ENCODE measurements around the gene ERICH6.

ERICH6 gene

GRCh38 chr3:150734795-150735119 is 31.0 kb upstream of the ERICH6 start:
- Histone ChIP-seq H3K4me1 (peaks cover 28% of the 10 kb centered on the region), H3K36me3 (ENCODE audit: control insufficient read depth, insufficient read depth, low read length) (no peaks in the 10 kb centered on the region), H3K27ac (no peak overlapping the region), H3K4me2 (ENCODE audit: low read length) (no peak overlapping the region), H3K9me3 (ENCODE audit: control insufficient read depth, low read length) (no peaks in the 10 kb centered on the region), H3K27me3 (ENCODE audit: control insufficient read depth, insufficient read depth, low read length) (no peaks in the 10 kb centered on the region), H3K9ac (no peak overlapping the region), H2AFZ (no peak overlapping the region), H3K4me3 (ENCODE audit: low read depth, low read length) (no peak overlapping the region), H3K79me2 (no peaks in the 10 kb centered on the region)
- TF ChIP-seq, protein P1, sequence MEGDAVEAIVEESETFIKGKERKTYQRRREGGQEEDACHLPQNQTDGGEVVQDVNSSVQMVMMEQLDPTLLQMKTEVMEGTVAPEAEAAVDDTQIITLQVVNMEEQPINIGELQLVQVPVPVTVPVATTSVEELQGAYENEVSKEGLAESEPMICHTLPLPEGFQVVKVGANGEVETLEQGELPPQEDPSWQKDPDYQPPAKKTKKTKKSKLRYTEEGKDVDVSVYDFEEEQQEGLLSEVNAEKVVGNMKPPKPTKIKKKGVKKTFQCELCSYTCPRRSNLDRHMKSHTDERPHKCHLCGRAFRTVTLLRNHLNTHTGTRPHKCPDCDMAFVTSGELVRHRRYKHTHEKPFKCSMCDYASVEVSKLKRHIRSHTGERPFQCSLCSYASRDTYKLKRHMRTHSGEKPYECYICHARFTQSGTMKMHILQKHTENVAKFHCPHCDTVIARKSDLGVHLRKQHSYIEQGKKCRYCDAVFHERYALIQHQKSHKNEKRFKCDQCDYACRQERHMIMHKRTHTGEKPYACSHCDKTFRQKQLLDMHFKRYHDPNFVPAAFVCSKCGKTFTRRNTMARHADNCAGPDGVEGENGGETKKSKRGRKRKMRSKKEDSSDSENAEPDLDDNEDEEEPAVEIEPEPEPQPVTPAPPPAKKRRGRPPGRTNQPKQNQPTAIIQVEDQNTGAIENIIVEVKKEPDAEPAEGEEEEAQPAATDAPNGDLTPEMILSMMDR (IDR thresholded peaks at IDR 0.05): no peak

DNA sequence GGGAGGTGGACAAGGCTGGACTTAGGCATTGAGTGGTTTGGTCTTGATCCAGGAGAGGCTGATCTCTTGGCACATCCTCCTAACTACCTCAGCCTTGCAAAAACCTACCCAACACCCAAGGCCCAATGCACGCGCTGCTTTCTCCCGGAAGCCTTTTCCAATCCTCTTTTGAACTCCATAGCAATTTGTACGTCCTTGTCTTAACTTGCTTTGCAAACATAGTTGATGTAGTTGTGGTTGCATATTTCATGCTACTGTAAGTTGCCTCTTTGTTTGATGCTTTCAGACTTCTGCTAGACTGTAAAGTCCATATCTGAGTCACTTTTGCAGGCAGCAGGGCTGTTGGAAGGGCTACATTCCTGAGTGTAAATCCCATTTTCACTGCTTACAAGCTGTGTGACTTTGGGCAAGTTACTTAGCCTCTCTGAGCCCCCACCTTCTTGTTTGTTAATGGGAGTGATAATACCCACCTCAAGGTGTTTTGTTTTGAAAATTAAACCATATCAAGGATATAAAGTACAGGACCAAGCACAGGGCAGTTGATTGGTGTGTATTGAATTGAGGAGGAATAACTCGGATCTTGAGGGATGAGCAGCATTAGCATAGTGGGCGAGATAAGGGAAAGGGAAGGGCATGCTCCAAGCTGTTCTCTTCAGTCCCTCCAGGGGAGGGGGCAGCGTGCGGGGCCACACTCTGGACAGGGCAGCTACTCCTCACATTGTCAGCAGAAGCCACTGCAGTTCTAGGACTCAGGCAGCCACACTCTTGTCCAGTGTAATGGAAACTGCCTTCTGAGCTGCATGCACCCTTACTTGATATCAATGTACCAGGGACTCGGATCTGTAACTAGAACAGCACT is 30.4 kb upstream of the ERICH6 start:
- H3K4me1 ChIP-seq: peaks cover 28% of the 10 kb centered on the region
- no peaks in the 10 kb centered on the region for H3K79me2 ChIP-seq
- H3K9ac ChIP-seq: no peak overlapping the region
- TF ChIP-seq, protein P1 (IDR thresholded peaks at IDR 0.05): no peak
- H3K9me3 ChIP-seq (ENCODE audit: control insufficient read depth, low read length): no peaks in the 10 kb centered on the region
- H3K4me3 ChIP-seq (ENCODE audit: low read depth, low read length): no peak overlapping the region
- H3K36me3 ChIP-seq (ENCODE audit: control insufficient read depth, insufficient read depth, low read length): no peaks in the 10 kb centered on the region
- H3K27me3 ChIP-seq (ENCODE audit: control insufficient read depth, insufficient read depth, low read length): no peaks in the 10 kb centered on the region
- H3K4me2 ChIP-seq (ENCODE audit: low read length): no peak overlapping the region
- H2AFZ ChIP-seq: no peak overlapping the region
- H3K27ac ChIP-seq: no peak overlapping the region

- no peaks in the 10 kb centered on the region for H3K36me3 ChIP-seq (ENCODE audit: control insufficient read depth, insufficient read depth, low read length)
- no peak overlapping the region for H3K4me2 ChIP-seq (ENCODE audit: low read length)
- peaks cover 25% of the 10 kb centered on the region for H3K4me1 ChIP-seq
- no peaks in the 10 kb centered on the region for H3K79me2 ChIP-seq
- H3K9me3 ChIP-seq (ENCODE audit: control insufficient read depth, low read length): no peaks in the 10 kb centered on the region
- TF ChIP-seq, protein P1 (IDR thresholded peaks at IDR 0.05): no peak
- H3K4me3 ChIP-seq (ENCODE audit: low read depth, low read length): no peak overlapping the region
- no peaks in the 10 kb centered on the region for H3K27me3 ChIP-seq (ENCODE audit: control insufficient read depth, insufficient read depth, low read length)
- no peak overlapping the region for H2AFZ ChIP-seq
- no peak overlapping the region for H3K9ac ChIP-seq
- H3K27ac ChIP-seq: no peak overlapping the region
Observed at GRCh38 chr3:150733373-150733935, 29.7 kb upstream of the ERICH6 start.

GRCh38 chr3:150729682-150730360 is 26.1 kb upstream of the ERICH6 start:
- H3K4me3 ChIP-seq (ENCODE audit: low read depth, low read length): no peak overlapping the region
- TF ChIP-seq, protein P1 (IDR thresholded peaks at IDR 0.05): no peak
- no peak overlapping the region for H3K9ac ChIP-seq
- no peaks in the 10 kb centered on the region for H3K9me3 ChIP-seq (ENCODE audit: control insufficient read depth, low read length)
- no peaks in the 10 kb centered on the region for H3K4me1 ChIP-seq
- H3K79me2 ChIP-seq: no peaks in the 10 kb centered on the region
- no peak overlapping the region for H3K27ac ChIP-seq
- no peaks in the 10 kb centered on the region for H3K27me3 ChIP-seq (ENCODE audit: control insufficient read depth, insufficient read depth, low read length)
- H3K36me3 ChIP-seq (ENCODE audit: control insufficient read depth, insufficient read depth, low read length): no peaks in the 10 kb centered on the region
- H2AFZ ChIP-seq: no peak overlapping the region
- no peak overlapping the region for H3K4me2 ChIP-seq (ENCODE audit: low read length)
